ENCODE results near the gene CACNG6. TPM values are rescaled to one million over a fixed set of nuclear protein-coding genes. Genes with fewer than 3 reads are reported as not detected.

The CACNG6 gene
- total RNA-seq, 1 experiment from 2014 or later, result not detected

GRCh38 chr19:54011507-54012211 is 20.2 kb downstream of the CACNG6 start:
- Histone ChIP-seq H3K4me3 (ENCODE audit: low read depth, low read length, poor library complexity, severe bottlenecking) (no peak overlapping the region), H3K27ac (ENCODE audit: low read depth, low read length, poor library complexity, severe bottlenecking) (no peak overlapping the region)

DNA sequence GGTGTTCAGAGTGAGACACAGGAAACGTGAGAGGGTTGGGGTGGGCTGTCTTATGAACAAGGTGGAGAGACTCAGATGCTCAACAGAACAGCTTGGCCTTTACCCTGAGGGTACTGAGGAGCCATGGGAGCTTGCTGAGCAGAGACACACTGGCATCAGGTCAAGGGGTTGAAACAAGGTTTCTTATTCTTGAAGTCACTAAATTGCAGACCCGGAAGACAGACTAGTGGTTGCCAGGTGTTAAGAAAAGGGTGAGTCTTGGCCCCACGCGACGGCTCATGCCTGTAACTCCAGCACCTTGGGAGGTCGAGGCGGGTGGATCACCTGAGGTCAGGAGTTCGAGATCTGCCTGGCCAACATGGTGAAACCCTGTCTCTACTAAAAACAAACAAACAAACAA is 22.4 kb downstream of the CACNG6 start:
- H3K4me1 ChIP-seq (ENCODE audit: insufficient read depth, low read length, poor library complexity, severe bottlenecking), result peaks cover 5% of the 10 kb centered on the region
- intact Hi-C loops (cut with micrococcal nuclease; ENCODE audit: unreplicated experiment), result no loop called here
- no peak overlapping the region for H3K27ac ChIP-seq (ENCODE audit: low read depth, low read length, poor library complexity, severe bottlenecking)
- H3K9me3 ChIP-seq (ENCODE audit: low read depth, low read length, poor library complexity, severe bottlenecking), result no peaks in the 10 kb centered on the region
- BruUV-seq (replicated peaks), result no TSS peak
- H3K27me3 ChIP-seq (replicated peaks; ENCODE audit: insufficient read depth, low read depth, low read length, poor library complexity), result no peaks in the 10 kb centered on the region
- CTCF ChIA-PET, result no interaction called here
- no peak overlapping the region for H3K4me3 ChIP-seq (ENCODE audit: low read depth, low read length, poor library complexity, severe bottlenecking)
- POLR2A ChIA-PET (ENCODE audit: low non-redundant PET), result no interaction called here
- TF ChIP-seq EZH2 (IDR thresholded peaks at IDR 0.05; ENCODE audit: borderline replicate concordance, low read depth, low read length, poor library complexity, severe bottlenecking), result no peak
- TF ChIP-seq, protein P1, sequence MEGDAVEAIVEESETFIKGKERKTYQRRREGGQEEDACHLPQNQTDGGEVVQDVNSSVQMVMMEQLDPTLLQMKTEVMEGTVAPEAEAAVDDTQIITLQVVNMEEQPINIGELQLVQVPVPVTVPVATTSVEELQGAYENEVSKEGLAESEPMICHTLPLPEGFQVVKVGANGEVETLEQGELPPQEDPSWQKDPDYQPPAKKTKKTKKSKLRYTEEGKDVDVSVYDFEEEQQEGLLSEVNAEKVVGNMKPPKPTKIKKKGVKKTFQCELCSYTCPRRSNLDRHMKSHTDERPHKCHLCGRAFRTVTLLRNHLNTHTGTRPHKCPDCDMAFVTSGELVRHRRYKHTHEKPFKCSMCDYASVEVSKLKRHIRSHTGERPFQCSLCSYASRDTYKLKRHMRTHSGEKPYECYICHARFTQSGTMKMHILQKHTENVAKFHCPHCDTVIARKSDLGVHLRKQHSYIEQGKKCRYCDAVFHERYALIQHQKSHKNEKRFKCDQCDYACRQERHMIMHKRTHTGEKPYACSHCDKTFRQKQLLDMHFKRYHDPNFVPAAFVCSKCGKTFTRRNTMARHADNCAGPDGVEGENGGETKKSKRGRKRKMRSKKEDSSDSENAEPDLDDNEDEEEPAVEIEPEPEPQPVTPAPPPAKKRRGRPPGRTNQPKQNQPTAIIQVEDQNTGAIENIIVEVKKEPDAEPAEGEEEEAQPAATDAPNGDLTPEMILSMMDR (conservative IDR thresholded peaks at IDR 0.05; ENCODE audit: low read depth, low read length), result no peak
- DNase-seq (ENCODE audit: low spot score), result no peak
- H3K36me3 ChIP-seq (ENCODE audit: insufficient read depth, low read length, poor library complexity, severe bottlenecking), result no peaks in the 10 kb centered on the region

More at GRCh38 chr19:54011507-54012211, 20.2 kb downstream of the CACNG6 start:
- Histone ChIP-seq H3K9me3 (ENCODE audit: low read depth, low read length, poor library complexity, severe bottlenecking) (no peaks in the 10 kb centered on the region), H3K27me3 (replicated peaks; ENCODE audit: insufficient read depth, low read depth, low read length, poor library complexity) (no peaks in the 10 kb centered on the region), H3K4me1 (ENCODE audit: insufficient read depth, low read length, poor library complexity, severe bottlenecking) (peaks cover 5% of the 10 kb centered on the region), H3K36me3 (ENCODE audit: insufficient read depth, low read length, poor library complexity, severe bottlenecking) (no peaks in the 10 kb centered on the region)
- TF ChIP-seq, protein P1 (conservative IDR thresholded peaks at IDR 0.05; ENCODE audit: low read depth, low read length), result no peak
- TF ChIP-seq EZH2 (IDR thresholded peaks at IDR 0.05; ENCODE audit: borderline replicate concordance, low read depth, low read length, poor library complexity, severe bottlenecking), result no peak
- ChIA-PET POLR2A (ENCODE audit: low non-redundant PET) (no interaction called here), CTCF (no interaction called here)
- intact Hi-C loops (cut with micrococcal nuclease; ENCODE audit: unreplicated experiment), result no loop called here
- DNase-seq (ENCODE audit: low spot score), result no peak
- BruUV-seq (replicated peaks), result no TSS peak

GRCh38 chr19:54014920-54015560 is 23.6 kb downstream of the CACNG6 start:
- BruUV-seq (replicated peaks), result no TSS peak
- DNase-seq (ENCODE audit: low spot score), result peak; percentile 88
- Histone ChIP-seq H3K27ac (ENCODE audit: low read depth, low read length, poor library complexity, severe bottlenecking) (no peak overlapping the region), H3K4me1 (ENCODE audit: insufficient read depth, low read length, poor library complexity, severe bottlenecking) (peaks cover 8% of the 10 kb centered on the region), H3K36me3 (ENCODE audit: insufficient read depth, low read length, poor library complexity, severe bottlenecking) (no peaks in the 10 kb centered on the region), H3K4me3 (ENCODE audit: low read depth, low read length, poor library complexity, severe bottlenecking) (no peak overlapping the region), H3K27me3 (replicated peaks; ENCODE audit: insufficient read depth, low read depth, low read length, poor library complexity) (no peaks in the 10 kb centered on the region), H3K9me3 (ENCODE audit: low read depth, low read length, poor library complexity, severe bottlenecking) (no peaks in the 10 kb centered on the region)
- CTCF ChIA-PET, result interaction anchor here (0.7 kb wide), 2 partner anchors 9 to 21 kb away, joined by 4 to 7 read pairs; no protein-coding TSS in a partner anchor
- intact Hi-C loops (cut with micrococcal nuclease; ENCODE audit: unreplicated experiment), result no loop called here
- no peak for TF ChIP-seq EZH2 (IDR thresholded peaks at IDR 0.05; ENCODE audit: borderline replicate concordance, low read depth, low read length, poor library complexity, severe bottlenecking)
- TF ChIP-seq, protein P1 (conservative IDR thresholded peaks at IDR 0.05; ENCODE audit: low read depth, low read length), result no peak
- POLR2A ChIA-PET (ENCODE audit: low non-redundant PET), result no interaction called here
